PC-3 (cell line): ENCODE results near the gene CNKSR3. TPM values are rescaled to one million over a fixed set of nuclear protein-coding genes. Genes with fewer than 3 reads are reported as not detected.

Experiments used
- ATAC-seq: fragments of 200-7000 bp; cut with Tn5 transposase; 2 replicates; pipeline ENCODE4 v1.9.1; 2020; ENCODE audit warnings: mild to moderate bottlenecking, moderate library complexity
- BruUV-seq: library from RNA; stranded (reverse); fragments of 400-500 nt; replicated peaks from 2 replicates; lab custom pipeline; 2021; lab: Mats Ljungman, UMichigan
- CTCF ChIA-PET: fragments of 300-600 bp; sonication (Branson Sonifier 250); formaldehyde crosslinking; loops from one replicate; lab custom pipeline; 2022; ENCODE audit warnings: antibody characterized with exemption; lab: Charles Lee
- POLR2A ChIA-PET: fragments of 300-600 bp; sonication (Branson Sonifier 250); formaldehyde crosslinking; loops from one replicate; lab custom pipeline; 2022; ENCODE audit warnings: antibody characterized with exemption; ENCODE audit not compliant: unreplicated experiment; lab: Charles Lee
- DNase-seq: peaks from one replicate; pipeline ENCODE4 v3.0.0-alpha.2; 2015
- H2AFZ ChIP-seq: fragments of 300-600 bp; sonication (generic); 2 replicates; pipeline ENCODE4 v1.6.0; 2016; ENCODE audit warnings: antibody characterized with exemption, low read length
- H3F3A ChIP-seq: fragments of 300-600 bp; sonication (generic); one replicate; pipeline ENCODE4 v1.6.0; 2017; ENCODE audit warnings: antibody characterized with exemption, low read length, control low read depth, mild to moderate bottlenecking; ENCODE audit not compliant: unreplicated experiment
- H3K27ac ChIP-seq: fragments of 300-600 bp; sonication (generic); 2 replicates; pipeline ENCODE4 v1.5.1; 2016; ENCODE audit warnings: mild to moderate bottlenecking, low read length
- H3K27me3 ChIP-seq: fragments of 300-600 bp; sonication (generic); 2 replicates; pipeline ENCODE4 v1.6.1; 2016; ENCODE audit warnings: low read length, mixed read lengths
- H3K36me3 ChIP-seq: fragments of 300-600 bp; sonication (generic); 2 replicates; pipeline ENCODE4 v1.6.1; 2016; ENCODE audit warnings: low read depth, mixed run types, low read length, mixed read lengths
- H3K4me1 ChIP-seq: fragments of 300-600 bp; sonication (generic); 2 replicates; pipeline ENCODE4 v1.5.1; 2016; ENCODE audit warnings: low read length; ENCODE audit not compliant: insufficient read depth
- H3K4me2 ChIP-seq: fragments of 300-600 bp; sonication (generic); 2 replicates; pipeline ENCODE4 v1.6.0; 2016; ENCODE audit warnings: low read length
- H3K4me3 ChIP-seq: fragments of 300-600 bp; sonication (generic); 2 replicates; pipeline ENCODE4 v1.5.1; 2016; ENCODE audit warnings: mild to moderate bottlenecking, low read length, mixed read lengths
- H3K79me2 ChIP-seq: fragments of 300-600 bp; sonication (generic); 2 replicates; pipeline ENCODE4 v1.6.1; 2017; ENCODE audit warnings: low read length, mixed read lengths
- H3K9ac ChIP-seq: fragments of 300-600 bp; sonication (generic); 2 replicates; pipeline ENCODE4 v1.6.0; 2016; ENCODE audit warnings: mild to moderate bottlenecking, low read length
- H3K9me2 ChIP-seq: fragments of 300-600 bp; sonication (generic); replicated peaks from 2 replicates; pipeline ENCODE4 v1.6.1; 2016; ENCODE audit warnings: mixed run types, low read length, mixed read lengths
- H3K9me3 ChIP-seq: fragments of 300-600 bp; sonication (generic); 2 replicates; pipeline ENCODE4 v1.6.1; 2016; ENCODE audit warnings: low read length, mixed read lengths
- H4K20me1 ChIP-seq: fragments of 300-600 bp; sonication (generic); 2 replicates; pipeline ENCODE4 v1.6.1; 2016; ENCODE audit warnings: low read length, mixed read lengths
- CTCF ChIP-seq: fragments of 300-600 bp; sonication (generic); conservative IDR thresholded peaks from 2 replicates; pipeline ENCODE4 v1.5.1; 2017; ENCODE audit warnings: antibody characterized with exemption, low read depth, mild to moderate bottlenecking, low read length
- EZH2 ChIP-seq: fragments of 300-600 bp; sonication (generic); IDR thresholded peaks from one replicate; pipeline ENCODE4 v1.6.1; 2017; ENCODE audit warnings: antibody characterized with exemption, mild to moderate bottlenecking, low read length; ENCODE audit not compliant: unreplicated experiment
- EZH2phosphoT487 ChIP-seq: fragments of 300-600 bp; sonication (generic); IDR thresholded peaks from 2 replicates; pipeline ENCODE4 v1.6.1; 2018; ENCODE audit warnings: mild to moderate bottlenecking, antibody characterized with exemption, low read length, borderline replicate concordance
- intact Hi-C: fragments of 100-400 bp; cut with micrococcal nuclease; formaldehyde crosslinking; loops from 2 replicates; pipeline ENCODE4 v1.9.0; 2023
- total RNA-seq: library from RNA; depleted of rRNA; stranded (reverse); fragments of >200 nt; gene quantifications from 2 replicates; pipeline ENCODE4 v1.2.3, GENCODE V29; 2014

CNKSR3 gene
- total RNA-seq, 1 experiment from 2014 or later: 3.2 TPM

DNA sequence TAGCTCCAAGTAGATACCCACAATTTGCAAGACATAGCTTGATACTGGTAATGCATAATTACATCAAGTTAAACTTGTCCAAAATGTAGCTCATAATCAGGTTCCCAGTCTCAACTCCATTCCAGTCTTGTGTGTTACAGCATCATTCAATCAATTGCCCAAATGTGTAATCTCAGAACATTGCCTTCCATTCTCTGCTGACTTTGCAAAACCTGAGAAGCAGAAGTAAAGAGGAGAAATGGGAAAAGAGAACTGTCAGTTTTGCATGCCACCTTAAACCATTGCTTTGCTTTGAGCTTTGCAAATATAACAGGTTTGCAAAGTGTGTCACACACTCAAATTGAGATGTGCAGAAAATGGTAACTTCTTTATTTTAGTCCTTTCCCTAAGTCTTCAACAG, 40.3 kb upstream of the CNKSR3 start:
- TF ChIP-seq EZH2phosphoT487 (no peak), EZH2 (no peak), CTCF (no peak)
- no TSS peak for BruUV-seq
- no peak for ATAC-seq
- POLR2A ChIA-PET: interaction anchor here (0.6 kb wide), 1 partner anchor 12 kb away, joined by 3 read pairs; no protein-coding TSS in a partner anchor
- H4K20me1 ChIP-seq: no peaks in the 10 kb centered on the region
- H3K9me2 ChIP-seq: no peaks in the 10 kb centered on the region
- no peak overlapping the region for H3K9ac ChIP-seq
- no peaks in the 10 kb centered on the region for H3K9me3 ChIP-seq
- H3K27me3 ChIP-seq: no peaks in the 10 kb centered on the region
- H3K27ac ChIP-seq: no peak overlapping the region
- CTCF ChIA-PET: no interaction called here
- H3F3A ChIP-seq: no peaks in the 10 kb centered on the region
- H2AFZ ChIP-seq: no peak overlapping the region
- no peak overlapping the region for H3K4me2 ChIP-seq
- H3K36me3 ChIP-seq: no peaks in the 10 kb centered on the region
- H3K4me1 ChIP-seq: peaks cover 9% of the 10 kb centered on the region
- no peaks in the 10 kb centered on the region for H3K79me2 ChIP-seq
- DNase-seq: no peak
- intact Hi-C loops: no loop called here
- no peak overlapping the region for H3K4me3 ChIP-seq

- TF ChIP-seq EZH2: no peak
- no peak for TF ChIP-seq EZH2phosphoT487
- no peak for TF ChIP-seq CTCF
- ChIA-PET CTCF (no interaction called here), POLR2A (no interaction called here)
- no peaks in the 10 kb centered on the region for H3K4me1 ChIP-seq
- no peaks in the 10 kb centered on the region for H3K36me3 ChIP-seq
- DNase-seq (no peak), ATAC-seq (no peak)
- H3F3A ChIP-seq: no peaks in the 10 kb centered on the region
- no peaks in the 10 kb centered on the region for H3K79me2 ChIP-seq
- H2AFZ ChIP-seq: no peak overlapping the region
- H3K9ac ChIP-seq: no peak overlapping the region
- no peaks in the 10 kb centered on the region for H4K20me1 ChIP-seq
- no peak overlapping the region for H3K4me2 ChIP-seq
- no peak overlapping the region for H3K27ac ChIP-seq
- no TSS peak for BruUV-seq
- no peaks in the 10 kb centered on the region for H3K9me3 ChIP-seq
- intact Hi-C loops: no loop called here
- no peaks in the 10 kb centered on the region for H3K9me2 ChIP-seq
- H3K27me3 ChIP-seq: no peaks in the 10 kb centered on the region
- H3K4me3 ChIP-seq: no peak overlapping the region
Measured at GRCh38 chr6:154549179-154549578, 38.7 kb upstream of the CNKSR3 start.

DNA sequence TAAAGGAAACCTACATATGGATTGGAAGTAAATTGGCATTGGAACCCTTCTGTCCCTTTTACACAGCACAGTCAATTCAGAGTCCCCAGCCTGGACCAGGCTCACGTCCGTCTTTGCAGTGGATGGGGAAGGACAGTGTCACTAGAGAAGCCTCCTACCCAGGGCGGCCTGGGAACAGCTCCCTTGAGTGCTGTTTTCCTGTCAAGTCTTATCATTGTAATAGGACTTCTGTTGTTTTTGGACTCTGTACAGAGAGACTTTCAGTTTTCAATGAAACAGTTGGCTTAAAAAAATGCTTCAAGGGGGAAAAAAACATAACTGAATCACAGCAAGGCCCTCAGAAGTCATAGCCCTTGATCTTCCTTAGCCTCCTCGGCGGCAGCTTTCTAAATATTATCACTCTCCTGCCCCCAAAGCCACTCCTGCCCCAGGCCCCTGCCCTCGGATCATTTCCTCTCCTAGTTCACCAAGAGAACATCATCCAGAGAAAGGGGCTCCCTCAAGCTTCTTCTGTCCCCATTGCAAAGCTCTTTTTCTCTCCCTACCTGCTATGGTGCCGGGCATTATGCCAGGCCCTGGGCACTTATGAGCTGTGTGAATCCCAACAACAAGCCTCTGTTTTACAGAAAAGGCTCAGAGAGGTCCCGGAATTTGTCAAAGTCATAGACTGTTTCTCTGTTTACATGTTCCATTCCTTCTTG, 37.8 kb upstream of the CNKSR3 start:
- no peak overlapping the region for H3K9ac ChIP-seq
- ChIA-PET POLR2A (no interaction called here), CTCF (no interaction called here)
- no peaks in the 10 kb centered on the region for H3K79me2 ChIP-seq
- no peak for DNase-seq
- intact Hi-C loops: no loop called here
- no peak overlapping the region for H3K27ac ChIP-seq
- BruUV-seq: no TSS peak
- H3F3A ChIP-seq: no peaks in the 10 kb centered on the region
- H3K4me2 ChIP-seq: no peak overlapping the region
- no peaks in the 10 kb centered on the region for H3K9me2 ChIP-seq
- no peaks in the 10 kb centered on the region for H3K4me1 ChIP-seq
- no peaks in the 10 kb centered on the region for H3K9me3 ChIP-seq
- no peak overlapping the region for H2AFZ ChIP-seq
- no peak for ATAC-seq
- no peaks in the 10 kb centered on the region for H4K20me1 ChIP-seq
- TF ChIP-seq EZH2 (no peak), EZH2phosphoT487 (no peak), CTCF (no peak)
- no peaks in the 10 kb centered on the region for H3K36me3 ChIP-seq
- no peak overlapping the region for H3K4me3 ChIP-seq
- no peaks in the 10 kb centered on the region for H3K27me3 ChIP-seq
